IPS-18a (cell line): Measurements from ENCODE around the gene CLCN4.

Experiments
- H3K27ac ChIP-seq: one replicate; pipeline ENCODE4 v1.5.1; 2013; ENCODE audit warnings: low read length
- H3K27me3 ChIP-seq: one replicate; pipeline ENCODE4 v1.6.1; 2013; ENCODE audit warnings: mild to moderate bottlenecking, low read length; ENCODE audit not compliant: control insufficient read depth, insufficient read depth
- H3K36me3 ChIP-seq: one replicate; pipeline ENCODE4 v1.6.1; 2013; ENCODE audit warnings: low read depth, low read length; ENCODE audit not compliant: control insufficient read depth
- H3K4me1 ChIP-seq: one replicate; pipeline ENCODE4 v1.6.1; 2013; ENCODE audit warnings: low read depth, low read length; ENCODE audit not compliant: control insufficient read depth
- H3K4me3 ChIP-seq: one replicate; pipeline ENCODE4 v1.5.1; 2013; ENCODE audit warnings: low read length
- H3K9ac ChIP-seq: one replicate; pipeline ENCODE4 v1.6.1; 2013; ENCODE audit warnings: mild to moderate bottlenecking, low read length, moderate library complexity
- H3K9me3 ChIP-seq: one replicate; pipeline ENCODE4 v1.6.1; 2013; ENCODE audit warnings: low read depth, low read length; ENCODE audit not compliant: control insufficient read depth

Gene CLCN4

GRCh38 chrX:10118530-10118929 lies 38.2 kb upstream of the CLCN4 start:
- H3K4me3 ChIP-seq: no peak overlapping the region
- H3K9me3 ChIP-seq: peaks cover 33% of the 10 kb centered on the region
- H3K9ac ChIP-seq: no peak overlapping the region
- H3K27me3 ChIP-seq: no peaks in the 10 kb centered on the region
- H3K27ac ChIP-seq: no peak overlapping the region
- peaks cover 13% of the 10 kb centered on the region for H3K36me3 ChIP-seq
- no peaks in the 10 kb centered on the region for H3K4me1 ChIP-seq

- Histone ChIP-seq H3K9ac (no peak overlapping the region), H3K4me1 (no peaks in the 10 kb centered on the region), H3K27ac (no peak overlapping the region), H3K27me3 (no peaks in the 10 kb centered on the region), H3K9me3 (peaks cover 33% of the 10 kb centered on the region), H3K36me3 (peaks cover 13% of the 10 kb centered on the region), H3K4me3 (no peak overlapping the region)
These were observed 37.3 kb upstream of the CLCN4 start for GRCh38 chrX:10119399-10119990.

GRCh38 chrX:10120331-10120730 lies 36.4 kb upstream of the CLCN4 start:
- Histone ChIP-seq H3K36me3 (peaks cover 13% of the 10 kb centered on the region), H3K27me3 (no peaks in the 10 kb centered on the region), H3K9me3 (peaks cover 33% of the 10 kb centered on the region), H3K4me1 (no peaks in the 10 kb centered on the region), H3K27ac (no peak overlapping the region), H3K4me3 (no peak overlapping the region), H3K9ac (no peak overlapping the region)

GRCh38 chrX:10120828-10121227 lies 35.9 kb upstream of the CLCN4 start:
- H3K9ac ChIP-seq: no peak overlapping the region
- H3K4me3 ChIP-seq: no peak overlapping the region
- no peaks in the 10 kb centered on the region for H3K4me1 ChIP-seq

GRCh38 chrX:10121787-10122186 lies 35.0 kb upstream of the CLCN4 start:
- no peaks in the 10 kb centered on the region for H3K27me3 ChIP-seq
- no peak overlapping the region for H3K9ac ChIP-seq
- no peak overlapping the region for H3K27ac ChIP-seq
- H3K4me1 ChIP-seq: no peaks in the 10 kb centered on the region
- peaks cover 11% of the 10 kb centered on the region for H3K36me3 ChIP-seq
- peaks cover 33% of the 10 kb centered on the region for H3K9me3 ChIP-seq
- no peak overlapping the region for H3K4me3 ChIP-seq

More at GRCh38 chrX:10120828-10121227, 35.9 kb upstream of the CLCN4 start:
- no peak overlapping the region for H3K27ac ChIP-seq
- H3K27me3 ChIP-seq: no peaks in the 10 kb centered on the region
- H3K36me3 ChIP-seq: peaks cover 13% of the 10 kb centered on the region
- H3K9me3 ChIP-seq: peaks cover 33% of the 10 kb centered on the region

GRCh38 chrX:10124506-10125247 lies 32.1 kb upstream of the CLCN4 start:
- Histone ChIP-seq H3K27me3 (no peaks in the 10 kb centered on the region), H3K9me3 (peaks cover 17% of the 10 kb centered on the region), H3K9ac (no peak overlapping the region), H3K36me3 (no peaks in the 10 kb centered on the region), H3K27ac (no peak overlapping the region), H3K4me3 (no peak overlapping the region), H3K4me1 (no peaks in the 10 kb centered on the region)

- H3K27me3 ChIP-seq: no peaks in the 10 kb centered on the region
- H3K4me1 ChIP-seq: no peaks in the 10 kb centered on the region
- H3K4me3 ChIP-seq: no peak overlapping the region
- H3K27ac ChIP-seq: no peak overlapping the region
- no peak overlapping the region for H3K9ac ChIP-seq
- H3K9me3 ChIP-seq: peaks cover 12% of the 10 kb centered on the region
- H3K36me3 ChIP-seq: no peaks in the 10 kb centered on the region
These were observed 31.5 kb upstream of the CLCN4 start for GRCh38 chrX:10125248-10125615.

- H3K4me3 ChIP-seq: no peak overlapping the region
- H3K36me3 ChIP-seq: no peaks in the 10 kb centered on the region
- no peak overlapping the region for H3K9ac ChIP-seq
- H3K27ac ChIP-seq: no peak overlapping the region
- H3K4me1 ChIP-seq: no peaks in the 10 kb centered on the region
- no peaks in the 10 kb centered on the region for H3K27me3 ChIP-seq
- H3K9me3 ChIP-seq: peaks cover 4% of the 10 kb centered on the region
These were observed 30.7 kb upstream of the CLCN4 start for GRCh38 chrX:10126044-10126443.

- Histone ChIP-seq H3K4me3 (no peak overlapping the region), H3K36me3 (no peaks in the 10 kb centered on the region), H3K9me3 (no peaks in the 10 kb centered on the region), H3K27ac (no peak overlapping the region), H3K4me1 (peaks cover 6% of the 10 kb centered on the region), H3K9ac (no peak overlapping the region), H3K27me3 (no peaks in the 10 kb centered on the region)
These were observed 29.9 kb upstream of the CLCN4 start for GRCh38 chrX:10126834-10127233.

GRCh38 chrX:10128386-10128785 lies 28.4 kb upstream of the CLCN4 start:
- Histone ChIP-seq H3K9me3 (no peaks in the 10 kb centered on the region), H3K4me3 (no peak overlapping the region), H3K36me3 (no peaks in the 10 kb centered on the region), H3K27ac (no peak overlapping the region), H3K27me3 (no peaks in the 10 kb centered on the region), H3K9ac (no peak overlapping the region), H3K4me1 (peaks cover 11% of the 10 kb centered on the region)

- Histone ChIP-seq H3K9ac (no peak overlapping the region), H3K27me3 (no peaks in the 10 kb centered on the region), H3K4me1 (peaks cover 11% of the 10 kb centered on the region), H3K9me3 (no peaks in the 10 kb centered on the region), H3K27ac (no peak overlapping the region), H3K36me3 (peaks cover under 1% of the 10 kb centered on the region), H3K4me3 (no peak overlapping the region)
These were observed 27.5 kb upstream of the CLCN4 start for GRCh38 chrX:10129229-10129628.

GRCh38 chrX:10130354-10130753 lies 26.4 kb upstream of the CLCN4 start:
- Histone ChIP-seq H3K9me3 (no peaks in the 10 kb centered on the region), H3K27me3 (no peaks in the 10 kb centered on the region), H3K4me3 (no peak overlapping the region), H3K4me1 (peaks cover 11% of the 10 kb centered on the region), H3K27ac (no peak overlapping the region), H3K9ac (no peak overlapping the region), H3K36me3 (peaks cover 9% of the 10 kb centered on the region)
